ENCODE data around the gene TRPM5.
A peak's percentile ranks its signal among the peaks of the same experiment; 100 is the strongest.

Gene TRPM5

DNA sequence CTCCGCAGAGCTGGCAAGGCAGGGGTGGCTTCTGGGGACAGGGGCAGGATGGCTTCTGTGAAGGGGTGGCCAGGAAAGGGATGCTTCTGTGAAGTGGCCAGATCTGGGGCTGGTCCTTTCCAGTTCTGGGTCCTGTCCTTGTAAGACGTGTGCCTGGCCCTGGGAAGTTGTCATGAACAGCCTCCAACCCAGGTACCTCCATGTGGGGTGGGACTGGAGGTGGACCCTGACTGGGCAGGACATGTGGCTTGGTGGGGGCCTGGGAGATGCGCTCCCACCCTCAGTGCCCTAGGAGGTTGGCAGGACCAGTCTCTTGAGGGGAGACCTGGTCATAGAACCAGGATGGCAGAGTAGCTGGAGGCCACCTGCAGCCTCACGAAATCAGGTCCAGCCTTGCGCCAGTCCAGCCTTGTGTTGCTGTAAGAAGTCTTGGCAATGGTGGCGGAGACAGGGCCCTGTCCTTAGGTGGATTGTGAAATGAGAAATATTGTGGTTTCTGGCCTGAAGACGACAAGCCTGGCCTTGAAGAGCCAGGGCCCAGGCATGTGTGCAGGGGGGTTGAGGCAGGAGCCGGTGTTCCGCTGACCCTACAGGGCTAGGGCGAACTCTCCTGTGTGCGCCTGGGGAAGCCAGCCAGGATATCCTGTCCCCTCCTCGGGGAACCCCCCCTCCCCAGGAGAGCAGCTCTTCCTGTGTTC is 3.1 kb upstream of the TRPM5 start:
- H2AFZ ChIP-seq (ENCODE audit: low read depth), result no peak overlapping the region
- H3K27ac ChIP-seq, result no peak overlapping the region
- peaks cover 5% of the 10 kb centered on the region; the same call in 1 of the 2 replicates for H3K79me2 ChIP-seq (ENCODE audit: insufficient read depth, low read depth)
- H3K4me1 ChIP-seq (ENCODE audit: low read depth, poor library complexity, severe bottlenecking), result peaks cover 38% of the 10 kb centered on the region
- H3K4me2 ChIP-seq, result peak overlapping the region; percentile 95; the same call in 1 of the 2 replicates
- no peak overlapping the region for H3K9ac ChIP-seq
- H3K27me3 ChIP-seq (ENCODE audit: insufficient read depth, low read depth), result no peaks in the 10 kb centered on the region
- H3K4me3 ChIP-seq (IDR thresholded peaks at IDR 0.05; ENCODE audit: insufficient read depth, low read depth, low read length), result no peak overlapping the region
- no peaks in the 10 kb centered on the region for H4K20me1 ChIP-seq (ENCODE audit: insufficient read depth)
- H3K36me3 ChIP-seq (ENCODE audit: insufficient read depth), result no peaks in the 10 kb centered on the region
- no peak for TF ChIP-seq CTCF (conservative IDR thresholded peaks at IDR 0.05; ENCODE audit: low read depth, low read length)

- peaks cover 5% of the 10 kb centered on the region; the same call in 1 of the 2 replicates for H3K79me2 ChIP-seq (ENCODE audit: insufficient read depth, low read depth)
- H4K20me1 ChIP-seq (ENCODE audit: insufficient read depth), result no peaks in the 10 kb centered on the region
- peak overlapping the region; percentile 46; the same call in 1 of the 2 replicates for H3K9ac ChIP-seq
- no peak for TF ChIP-seq CTCF (conservative IDR thresholded peaks at IDR 0.05; ENCODE audit: low read depth, low read length)
- H3K27ac ChIP-seq, result no peak overlapping the region
- H3K4me1 ChIP-seq (ENCODE audit: low read depth, poor library complexity, severe bottlenecking), result peaks cover 45% of the 10 kb centered on the region
- H3K4me2 ChIP-seq, result peak overlapping the region; percentile 95
- no peaks in the 10 kb centered on the region for H3K36me3 ChIP-seq (ENCODE audit: insufficient read depth)
- no peaks in the 10 kb centered on the region for H3K27me3 ChIP-seq (ENCODE audit: insufficient read depth, low read depth)
- H3K4me3 ChIP-seq (IDR thresholded peaks at IDR 0.05; ENCODE audit: insufficient read depth, low read depth, low read length), result no peak overlapping the region
- no peak overlapping the region for H2AFZ ChIP-seq (ENCODE audit: low read depth)
Measured at GRCh38 chr11:2446590-2447252, 2.4 kb upstream of the TRPM5 start.

- no peak for TF ChIP-seq CTCF (conservative IDR thresholded peaks at IDR 0.05; ENCODE audit: low read depth, low read length)
- H3K9ac ChIP-seq, result peak overlapping the region; percentile 46; the same call in 1 of the 2 replicates
- H3K27me3 ChIP-seq (ENCODE audit: insufficient read depth, low read depth), result no peaks in the 10 kb centered on the region
- peak overlapping the region; percentile 95 for H3K4me2 ChIP-seq
- H3K4me1 ChIP-seq (ENCODE audit: low read depth, poor library complexity, severe bottlenecking), result peaks cover 52% of the 10 kb centered on the region
- H3K79me2 ChIP-seq (ENCODE audit: insufficient read depth, low read depth), result peaks cover 5% of the 10 kb centered on the region; the same call in 1 of the 2 replicates
- no peak overlapping the region for H3K4me3 ChIP-seq (IDR thresholded peaks at IDR 0.05; ENCODE audit: insufficient read depth, low read depth, low read length)
- H3K27ac ChIP-seq, result no peak overlapping the region
- H4K20me1 ChIP-seq (ENCODE audit: insufficient read depth), result no peaks in the 10 kb centered on the region
- H3K36me3 ChIP-seq (ENCODE audit: insufficient read depth), result no peaks in the 10 kb centered on the region
- peak overlapping the region; percentile 73 for H2AFZ ChIP-seq (ENCODE audit: low read depth)
Measured at GRCh38 chr11:2445746-2446551, 1.6 kb upstream of the TRPM5 start.
